Rectal smooth muscle tissue (tissue), 1 donor: ENCODE data around the gene DNAJC27.
A peak's percentile ranks its signal among the peaks of the same experiment; 100 is the strongest.
"Not testable (repeated sequence)": the region's sequence is repeated elsewhere in the genome, so short reads cannot be mapped to it uniquely, and the experiment has no call there.

ENCODE experiments used
- H3K27ac ChIP-seq: one replicate; pipeline ENCODE4 v1.7.0; 2013; ENCODE audit warnings: low read depth, low read length, inconsistent platforms
- H3K27me3 ChIP-seq: one replicate; pipeline ENCODE4 v1.7.0; 2013; ENCODE audit warnings: low read length; ENCODE audit not compliant: control insufficient read depth, insufficient read depth
- H3K36me3 ChIP-seq: one replicate; pipeline ENCODE4 v1.7.0; 2013; ENCODE audit warnings: low read length; ENCODE audit not compliant: control insufficient read depth, insufficient read depth
- H3K4me1 ChIP-seq: one replicate; pipeline ENCODE4 v1.7.0; 2013; ENCODE audit warnings: low read length; ENCODE audit not compliant: control insufficient read depth, insufficient read depth
- H3K4me3 ChIP-seq: one replicate; pipeline ENCODE4 v1.7.0; 2013; ENCODE audit warnings: low read length
- H3K9ac ChIP-seq: one replicate; pipeline ENCODE4 v1.7.0; 2013; ENCODE audit warnings: low read length

DNAJC27 gene

GRCh38 chr2:24971536-24972314 lies at the start of gene DNAJC27:
Gene DNAJC27, minus strand, starts transcription at chr2:24971955. Its CDS starts 51 bp downstream, at chr2:24971904.
- Histone ChIP-seq H3K27me3 (no peaks in the 10 kb centered on the region), H3K36me3 (peaks cover 6% of the 10 kb centered on the region), H3K9ac (peak within 1 kb of the TSS; percentile 99), H3K4me1 (peaks cover 7% of the 10 kb centered on the region), H3K27ac (peak within 1 kb of the TSS; percentile 100), H3K4me3 (peak within 1 kb of the TSS; percentile 98)

GRCh38 chr2:25018681-25019080 lies 46.9 kb upstream of the DNAJC27 start:
- no peaks in the 10 kb centered on the region for H3K4me1 ChIP-seq
- H3K4me3 ChIP-seq: no peak overlapping the region
- no peaks in the 10 kb centered on the region for H3K36me3 ChIP-seq
- no peak overlapping the region for H3K27ac ChIP-seq
- peaks cover 2% of the 10 kb centered on the region for H3K27me3 ChIP-seq
- no peak overlapping the region for H3K9ac ChIP-seq

- H3K36me3 ChIP-seq: no peaks in the 10 kb centered on the region
- H3K27me3 ChIP-seq: no peaks in the 10 kb centered on the region
- no peak overlapping the region for H3K9ac ChIP-seq
- no peak overlapping the region for H3K4me3 ChIP-seq
- H3K4me1 ChIP-seq: no peaks in the 10 kb centered on the region
- no peak overlapping the region for H3K27ac ChIP-seq
Measured at GRCh38 chr2:25014631-25015030, 42.9 kb upstream of the DNAJC27 start.

GRCh38 chr2:25011342-25011741 lies 39.6 kb upstream of the DNAJC27 start:
- H3K27ac ChIP-seq, H3K4me1 ChIP-seq, H3K27me3 ChIP-seq: not testable (repeated sequence)

GRCh38 chr2:25009954-25010353 lies 38.2 kb upstream of the DNAJC27 start:
- no peaks in the 10 kb centered on the region for H3K36me3 ChIP-seq
- H3K27me3 ChIP-seq: no peaks in the 10 kb centered on the region
- H3K4me1 ChIP-seq: no peaks in the 10 kb centered on the region
- no peak overlapping the region for H3K27ac ChIP-seq
- H3K4me3 ChIP-seq: no peak overlapping the region
- no peak overlapping the region for H3K9ac ChIP-seq

More at GRCh38 chr2:25011342-25011741, 39.6 kb upstream of the DNAJC27 start:
- not testable (repeated sequence) for H3K36me3 ChIP-seq, H3K4me3 ChIP-seq, H3K9ac ChIP-seq

GRCh38 chr2:25002066-25002465 lies 30.3 kb upstream of the DNAJC27 start:
- H3K36me3 ChIP-seq: no peaks in the 10 kb centered on the region
- no peak overlapping the region for H3K9ac ChIP-seq
- H3K4me1 ChIP-seq: no peaks in the 10 kb centered on the region
- no peaks in the 10 kb centered on the region for H3K27me3 ChIP-seq
- H3K4me3 ChIP-seq: no peak overlapping the region
- no peak overlapping the region for H3K27ac ChIP-seq

GRCh38 chr2:25001325-25001637 lies 29.5 kb upstream of the DNAJC27 start:
- H3K9ac ChIP-seq: no peak overlapping the region
- H3K27me3 ChIP-seq: no peaks in the 10 kb centered on the region
- no peak overlapping the region for H3K4me3 ChIP-seq
- no peaks in the 10 kb centered on the region for H3K36me3 ChIP-seq
- no peak overlapping the region for H3K27ac ChIP-seq
- no peaks in the 10 kb centered on the region for H3K4me1 ChIP-seq

GRCh38 chr2:25000503-25001324 lies 29.0 kb upstream of the DNAJC27 start:
- Histone ChIP-seq H3K27me3 (no peaks in the 10 kb centered on the region), H3K9ac (no peak overlapping the region), H3K4me1 (no peaks in the 10 kb centered on the region), H3K4me3 (no peak overlapping the region), H3K27ac (no peak overlapping the region), H3K36me3 (no peaks in the 10 kb centered on the region)

- H3K27ac ChIP-seq: no peak overlapping the region
- no peaks in the 10 kb centered on the region for H3K27me3 ChIP-seq
Measured at GRCh38 chr2:25000036-25000435, 28.3 kb upstream of the DNAJC27 start.

GRCh38 chr2:24999097-24999496 lies 27.3 kb upstream of the DNAJC27 start:
- H3K27me3 ChIP-seq, H3K9ac ChIP-seq, H3K36me3 ChIP-seq, H3K4me1 ChIP-seq, H3K27ac ChIP-seq, H3K4me3 ChIP-seq: not testable (repeated sequence)

More at GRCh38 chr2:25000036-25000435, 28.3 kb upstream of the DNAJC27 start:
- Histone ChIP-seq H3K9ac (no peak overlapping the region), H3K36me3 (no peaks in the 10 kb centered on the region), H3K4me3 (no peak overlapping the region), H3K4me1 (no peaks in the 10 kb centered on the region)

- no peak overlapping the region for H3K9ac ChIP-seq
- H3K27ac ChIP-seq: no peak overlapping the region
- no peaks in the 10 kb centered on the region for H3K27me3 ChIP-seq
- H3K4me1 ChIP-seq: no peaks in the 10 kb centered on the region
- H3K36me3 ChIP-seq: no peaks in the 10 kb centered on the region
- no peak overlapping the region for H3K4me3 ChIP-seq
Measured at GRCh38 chr2:24994146-24994724, 22.5 kb upstream of the DNAJC27 start.

GRCh38 chr2:24993406-24994145 lies 21.8 kb upstream of the DNAJC27 start:
- H3K27ac ChIP-seq: no peak overlapping the region
- H3K27me3 ChIP-seq: no peaks in the 10 kb centered on the region
- H3K36me3 ChIP-seq: no peaks in the 10 kb centered on the region
- H3K9ac ChIP-seq: no peak overlapping the region
- H3K4me3 ChIP-seq: no peak overlapping the region
- H3K4me1 ChIP-seq: no peaks in the 10 kb centered on the region
